K562 (cell line): ENCODE data around the gene TRIAP1. TPM values are rescaled to one million over a fixed set of nuclear protein-coding genes. Genes with fewer than 3 reads are reported as not detected.

Experiments
- ARHGAP35 ChIP-seq: fragments of 450-650 bp; IDR thresholded peaks from 2 replicates; pipeline ENCODE4 v1.6.1; 2018; ENCODE audit not compliant: partially characterized antibody
- ARNT ChIP-seq, 2 experiments: fragments of 450-650 bp; IDR thresholded peaks; 2 replicates each; pipeline ENCODE4 v1.6.1; 2016; ENCODE audit warnings: mild to moderate bottlenecking in 1 of 2
- BCLAF1 ChIP-seq, 2 experiments: fragments of 450-650 bp in 1 of 2; IDR thresholded peaks; 2 replicates each; pipeline ENCODE4 v1.6.1; 2011 to 2017; ENCODE audit warnings: low read depth in 2 of 2, antibody characterized with exemption in 1 of 2, borderline replicate concordance in 1 of 2, low read length in 1 of 2, mild to moderate bottlenecking in 1 of 2, mixed read lengths in 1 of 2; ENCODE audit not compliant: control insufficient read depth in 1 of 2
- BDP1 ChIP-seq: IDR thresholded peaks from 3 replicates; pipeline ENCODE4 v1.6.1; 2011; ENCODE audit not compliant: insufficient read length, insufficient read depth
- BMI1 ChIP-seq: fragments of 150-350 bp; IDR thresholded peaks from 2 replicates; pipeline ENCODE4 v1.6.1; 2014; ENCODE audit warnings: low read length
- FOS ChIP-seq: IDR thresholded peaks from 3 replicates; pipeline ENCODE4 v1.6.1; 2011; ENCODE audit not compliant: insufficient read length; ENCODE audit errors: extremely low read depth
- GTF2A2 ChIP-seq: IDR thresholded peaks from 2 replicates; pipeline ENCODE4 v1.6.1; 2016; ENCODE audit warnings: mild to moderate bottlenecking, missing genetic modification characterization, missing compliant biosample characterization
- KLF16 ChIP-seq: IDR thresholded peaks from 2 replicates; pipeline ENCODE4 v1.6.1; 2016; ENCODE audit warnings: antibody characterized with exemption
- MCM5 ChIP-seq: fragments of 450-650 bp; IDR thresholded peaks from 2 replicates; pipeline ENCODE4 v1.6.1; 2016; ENCODE audit warnings: low read depth
- MLX ChIP-seq, 2 experiments: fragments of 450-650 bp in 1 of 2; sonication (generic) in 1 of 2; formaldehyde crosslinking; conservative IDR thresholded peaks; 2 replicates each; pipeline versions ENCODE4 v1.4.0 to v1.8.1; 2020 to 2022; ENCODE audit warnings: mild to moderate bottlenecking in 1 of 2, missing genetic modification reagents in 1 of 2
- NCOR1 ChIP-seq: fragments of 450-650 bp; IDR thresholded peaks from 2 replicates; pipeline ENCODE4 v1.6.1; 2016; ENCODE audit warnings: mild to moderate bottlenecking, moderate library complexity
- PKNOX1 ChIP-seq: fragments of 450-650 bp; IDR thresholded peaks from 2 replicates; pipeline ENCODE4 v1.6.1; 2016
- RBM15 ChIP-seq: fragments of 200-400 bp; formaldehyde crosslinking; IDR thresholded peaks from 2 replicates; pipeline ENCODE4 v1.6.1; 2018; ENCODE audit warnings: mild to moderate bottlenecking, low read length, moderate library complexity; ENCODE audit not compliant: insufficient read depth
- RNF2 ChIP-seq: sonication (generic); IDR thresholded peaks from 2 replicates; pipeline ENCODE4 v1.6.1; 2016
- STAG1 ChIP-seq: sonication (generic); formaldehyde crosslinking; IDR thresholded peaks from 2 replicates; pipeline ENCODE4 v1.5.0; 2020; ENCODE audit warnings: missing genetic modification reagents, borderline replicate concordance
- TBP ChIP-seq: optimal IDR thresholded peaks from 2 replicates; pipeline ENCODE3; 2011; ENCODE audit warnings: low read depth, low read length, improper control_type of control experiment
- TFAM ChIP-seq: fragments of 250-450 bp; sonication (Bioruptor Pico); conservative IDR thresholded peaks from 2 replicates; pipeline ENCODE4 v1.5.0; 2021; ENCODE audit warnings: mild to moderate bottlenecking, moderate library complexity
- TFAP4 ChIP-seq: sonication (generic); formaldehyde crosslinking; IDR thresholded peaks from 2 replicates; pipeline ENCODE4 v1.8.0; 2022; ENCODE audit warnings: missing genetic modification reagents, mild to moderate bottlenecking, moderate library complexity, borderline replicate concordance
- XRCC5 ChIP-seq: fragments of 200-400 bp; formaldehyde crosslinking; IDR thresholded peaks from 2 replicates; pipeline ENCODE4 v1.6.1; 2017; ENCODE audit warnings: low read depth, mild to moderate bottlenecking, low read length
- ZNF239 ChIP-seq: fragments of 250-450 bp; sonication (Bioruptor Pico); IDR thresholded peaks from 2 replicates; pipeline ENCODE4 v1.4.0; 2020; ENCODE audit warnings: mild to moderate bottlenecking
- ZNF311 ChIP-seq: fragments of 250-450 bp; sonication (Bioruptor Pico); IDR thresholded peaks from 2 replicates; pipeline ENCODE4 v1.4.0; 2020; ENCODE audit warnings: mild to moderate bottlenecking, moderate library complexity
- ZNF395 ChIP-seq: fragments of 200-800 bp; sonication (Bioruptor generic); IDR thresholded peaks from 2 replicates; pipeline ENCODE4 v1.6.1; 2017; ENCODE audit warnings: missing genetic modification characterization, missing compliant biosample characterization
- ZNF507 ChIP-seq: conservative IDR thresholded peaks from 2 replicates; pipeline ENCODE4 v1.6.1; 2017; ENCODE audit warnings: missing genetic modification characterization, missing compliant biosample characterization
- polyA plus RNA-seq, 8 experiments: library from polyadenylated mRNA; depleted of rRNA in 4 of 8; stranded (reverse) in 5 of 8; unstranded in 3 of 8; fragments of >200 nt; fragmentation: Nextera tagmentation in 2 of 8; fragmentation: Illumina TruSeq in 1 of 8; extraction: Ambion mirVana in 2 of 8; extraction: Trizol in 1 of 8; gene quantifications; 2 replicates each; pipeline versions ENCODE4 v1.2.1 to v1.2.3, GENCODE V29; 2011 to 2014; ENCODE audit warnings: inconsistent platforms in 1 of 8, missing spikeins in 1 of 8
- total RNA-seq, 7 experiments: library from RNA; depleted of rRNA in 6 of 7; stranded (reverse); fragments of >200 nt in 6 of 7; fragmentation: Illumina TruSeq in 2 of 7; extraction: Trizol in 2 of 7; gene quantifications; 2 replicates each; pipeline versions ENCODE4 v1.2.1 to v1.2.3, GENCODE V29; 2011 to 2021; ENCODE audit warnings: low replicate concordance in 1 of 7

TRIAP1 gene
- total and polyA plus RNA-seq, 9 of the 15 experiments (the other 6 are each of a cell fraction or from before 2014, with no cell fraction given) = 37.3 to 354 (median 65.4) TPM

DNA sequence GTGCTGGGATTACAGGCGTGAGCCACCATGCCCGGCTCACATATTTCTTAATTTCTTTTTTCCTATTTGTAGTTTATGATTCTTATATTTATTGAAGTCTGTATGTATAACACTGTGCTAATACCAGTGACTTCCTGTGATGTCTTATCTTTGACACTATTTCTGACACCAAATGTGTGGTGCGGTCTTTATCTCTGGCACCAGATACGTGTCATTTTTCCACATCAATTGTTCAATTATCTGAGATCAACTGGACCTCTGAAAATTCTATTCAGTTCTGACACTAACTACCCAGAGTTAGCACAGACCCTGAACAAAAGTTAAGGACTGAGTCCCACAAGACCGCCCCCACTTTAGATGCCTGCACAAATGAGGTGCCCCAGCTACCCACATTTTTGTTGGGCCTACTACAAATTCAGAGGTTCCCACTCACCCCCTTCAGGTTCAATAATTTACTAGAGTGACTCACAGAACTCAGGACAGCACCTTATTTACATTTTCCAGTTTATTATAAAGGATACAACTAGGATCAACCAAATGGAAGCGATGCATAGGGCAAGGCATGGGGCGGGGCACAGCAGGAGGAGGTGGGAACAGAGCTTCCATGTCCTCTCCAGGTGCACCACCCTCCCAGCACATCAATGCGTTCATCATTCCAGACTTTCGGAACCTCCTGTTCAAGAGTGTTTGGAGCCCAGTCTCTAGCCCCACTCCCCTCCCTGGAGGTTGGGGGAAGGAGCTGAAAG is 35.0 kb upstream of the TRIAP1 start (continued):
- TF ChIP-seq BDP1 (no peak), BMI1 (no peak), TBP (no peak), RNF2 (no peak), MLX (CRISPR knock-in tag; conservative IDR thresholded peaks at IDR 0.05) (no peak), KLF16 (peak; percentile 65), ZNF311 (CRISPR knock-in tag) (no peak), TFAM (no peak), MCM5 (no peak), BCLAF1 (IDR thresholded peaks at IDR 0.05; ENCODE audit: borderline replicate concordance in 1 of 2, control insufficient read depth in 1 of 2, low read depth in 2 of 2, low read length in 1 of 2) (no peak), PKNOX1 (peak; percentile 45), NCOR1 (peak; percentile 54; the same call in 1 of the 2 replicates), ZNF507 (tag) (no peak), ARNT (IDR thresholded peaks at IDR 0.05) (no peak), ZNF395 (CRISPR knock-in tag) (no peak), ARHGAP35 (no peak), ZNF239 (no peak), STAG1 (CRISPR knock-in tag) (no peak), TFAP4 (CRISPR knock-in tag) (no peak), GTF2A2 (tag) (no peak), XRCC5 (no peak), FOS (no peak), RBM15 (no peak)
